ENCODE measurements around the gene CDH4. TPM values are rescaled to one million over a fixed set of nuclear protein-coding genes. Genes with fewer than 3 reads are reported as not detected.

The CDH4 gene
- total and polyA plus RNA-seq, 2 of the 13 experiments (the other 11 are each of a cell fraction or from before 2014, with no cell fraction given), result not detected

DNA sequence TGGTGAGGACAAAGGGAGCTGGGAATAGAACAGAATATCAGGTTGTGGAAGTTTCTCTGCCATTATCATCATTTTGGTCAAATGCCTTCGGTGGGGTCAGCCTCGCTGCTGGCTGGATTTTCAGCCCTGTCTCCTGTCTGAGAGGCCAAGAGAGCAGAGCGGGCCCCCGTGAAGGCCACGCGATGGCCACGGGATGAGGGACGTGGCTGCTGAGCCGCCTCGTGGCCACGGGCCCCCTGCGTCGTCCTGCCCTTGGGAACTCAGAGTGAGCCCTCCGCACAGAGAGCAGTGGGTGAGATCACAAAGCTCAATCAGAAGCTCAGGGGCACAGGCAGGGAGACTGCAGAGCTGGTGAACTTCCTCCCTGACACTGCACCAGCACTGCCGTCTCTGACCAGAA is 363.7 kb downstream of the CDH4 start:
- 22% methylated on average over 15 of the region's 15 CpGs for WGBS (ENCODE audit: low lambda C conversion rate)
- H3K79me2 ChIP-seq (ENCODE audit: insufficient read depth, low read length), result no peaks in the 10 kb centered on the region
- in situ Hi-C loops (cut with HindIII; ENCODE audit: extremely low pct_ligation_motif_present, low pct_unique_long_range_greater_than_20kb) (no loop called here), intact Hi-C loops (cut with micrococcal nuclease; ENCODE audit: unreplicated experiment) (no loop called here)
- no peak for DNase-seq (ENCODE audit: low spot score)
- no peak for TF ChIP-seq ZNF343 (CRISPR knock-in tag; IDR thresholded peaks at IDR 0.05)
- POLR2A ChIA-PET, result no interaction called here
- FAIRE-seq, result no peak
- CTCF ChIA-PET (ENCODE audit: low intra/inter-chr PET ratio, low total read pairs), result no interaction called here
- H3K4me1 ChIP-seq (ENCODE audit: insufficient read depth, low read length), result no peaks in the 10 kb centered on the region
- no peak overlapping the region for H2AFZ ChIP-seq (ENCODE audit: low read length)
- H3K4me3 ChIP-seq (replicated peaks in 1 of 3; ENCODE audit: insufficient read depth in 1 of 3, low read depth in 2 of 3, low read length in 3 of 3), result no peak overlapping the region
- H3K9ac ChIP-seq (ENCODE audit: insufficient read depth, low read depth, low read length), result no peak overlapping the region
- no peak; the same call in 2 of the 3 replicates for ATAC-seq
- H3K36me3 ChIP-seq (replicated peaks in 1 of 2; ENCODE audit: control insufficient read depth in 1 of 2, insufficient read depth in 2 of 2, low read length in 2 of 2), result no peaks in the 10 kb centered on the region
- peaks cover 16 to 57% of the 10 kb centered on the region in 2 experiments for H3K27me3 ChIP-seq (ENCODE audit: control insufficient read depth in 1 of 2, insufficient read depth in 2 of 2, low read length in 2 of 2)
- no peak overlapping the region for H3K4me2 ChIP-seq (ENCODE audit: low read depth, low read length)
- no peaks in the 10 kb centered on the region; the same call in 1 of the 2 replicates for H4K20me1 ChIP-seq (ENCODE audit: insufficient read depth, low read length)
- no TSS peak for BruUV-seq (replicated peaks)
- H3K27ac ChIP-seq (ENCODE audit: extremely low read length, insufficient read depth, low read length), result no peak overlapping the region
- H3K9me3 ChIP-seq (ENCODE audit: low read length), result no peaks in the 10 kb centered on the region

DNA sequence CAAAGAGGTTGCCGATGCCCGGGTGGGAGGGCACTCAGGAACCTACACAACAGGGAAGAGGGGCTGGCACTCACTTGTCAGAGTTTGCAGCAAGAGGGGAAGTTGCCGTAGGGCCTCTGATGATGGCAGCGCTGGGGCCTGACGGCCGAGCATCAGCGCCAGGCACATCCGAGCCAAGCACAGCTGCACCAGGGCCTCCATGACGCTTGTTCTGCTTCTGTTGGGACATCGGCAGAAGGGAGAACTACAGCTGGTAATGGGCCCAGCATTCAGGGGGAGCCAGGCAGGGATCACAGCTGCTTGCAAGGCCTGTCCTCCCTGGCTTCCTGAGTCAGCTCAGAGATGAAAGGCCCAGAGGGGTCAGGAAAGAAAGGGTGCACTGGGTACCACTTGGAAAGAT is 367.7 kb downstream of the CDH4 start:
- no peak for FAIRE-seq
- H3K4me3 ChIP-seq (replicated peaks in 1 of 3; ENCODE audit: insufficient read depth in 1 of 3, low read depth in 2 of 3, low read length in 3 of 3), result no peak overlapping the region
- no peak overlapping the region for H2AFZ ChIP-seq (ENCODE audit: low read length)
- no peaks in the 10 kb centered on the region for H3K4me1 ChIP-seq (ENCODE audit: insufficient read depth, low read length)
- TF ChIP-seq ZNF337 (CRISPR knock-in tag; IDR thresholded peaks at IDR 0.05; ENCODE audit: borderline replicate concordance, low read depth), result no peak
- no peak for TF ChIP-seq HOXA7 (CRISPR knock-in tag; IDR thresholded peaks at IDR 0.05)
- no peak for TF ChIP-seq ATM (IDR thresholded peaks at IDR 0.05; ENCODE audit: borderline replicate concordance)
- no peak for TF ChIP-seq SAP130 (CRISPR knock-in tag; IDR thresholded peaks at IDR 0.05; ENCODE audit: low read depth)
- TF ChIP-seq, protein P1, sequence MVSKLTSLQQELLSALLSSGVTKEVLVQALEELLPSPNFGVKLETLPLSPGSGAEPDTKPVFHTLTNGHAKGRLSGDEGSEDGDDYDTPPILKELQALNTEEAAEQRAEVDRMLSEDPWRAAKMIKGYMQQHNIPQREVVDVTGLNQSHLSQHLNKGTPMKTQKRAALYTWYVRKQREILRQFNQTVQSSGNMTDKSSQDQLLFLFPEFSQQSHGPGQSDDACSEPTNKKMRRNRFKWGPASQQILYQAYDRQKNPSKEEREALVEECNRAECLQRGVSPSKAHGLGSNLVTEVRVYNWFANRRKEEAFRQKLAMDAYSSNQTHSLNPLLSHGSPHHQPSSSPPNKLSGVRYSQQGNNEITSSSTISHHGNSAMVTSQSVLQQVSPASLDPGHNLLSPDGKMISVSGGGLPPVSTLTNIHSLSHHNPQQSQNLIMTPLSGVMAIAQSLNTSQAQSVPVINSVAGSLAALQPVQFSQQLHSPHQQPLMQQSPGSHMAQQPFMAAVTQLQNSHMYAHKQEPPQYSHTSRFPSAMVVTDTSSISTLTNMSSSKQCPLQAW (CRISPR knock-in tag; IDR thresholded peaks at IDR 0.05), result no peak
- no peak for TF ChIP-seq HDAC2 (CRISPR knock-in tag; IDR thresholded peaks at IDR 0.05)
- TF ChIP-seq, protein P2, sequence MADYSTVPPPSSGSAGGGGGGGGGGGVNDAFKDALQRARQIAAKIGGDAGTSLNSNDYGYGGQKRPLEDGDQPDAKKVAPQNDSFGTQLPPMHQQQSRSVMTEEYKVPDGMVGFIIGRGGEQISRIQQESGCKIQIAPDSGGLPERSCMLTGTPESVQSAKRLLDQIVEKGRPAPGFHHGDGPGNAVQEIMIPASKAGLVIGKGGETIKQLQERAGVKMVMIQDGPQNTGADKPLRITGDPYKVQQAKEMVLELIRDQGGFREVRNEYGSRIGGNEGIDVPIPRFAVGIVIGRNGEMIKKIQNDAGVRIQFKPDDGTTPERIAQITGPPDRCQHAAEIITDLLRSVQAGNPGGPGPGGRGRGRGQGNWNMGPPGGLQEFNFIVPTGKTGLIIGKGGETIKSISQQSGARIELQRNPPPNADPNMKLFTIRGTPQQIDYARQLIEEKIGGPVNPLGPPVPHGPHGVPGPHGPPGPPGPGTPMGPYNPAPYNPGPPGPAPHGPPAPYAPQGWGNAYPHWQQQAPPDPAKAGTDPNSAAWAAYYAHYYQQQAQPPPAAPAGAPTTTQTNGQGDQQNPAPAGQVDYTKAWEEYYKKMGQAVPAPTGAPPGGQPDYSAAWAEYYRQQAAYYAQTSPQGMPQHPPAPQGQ (CRISPR knock-in tag; IDR thresholded peaks at IDR 0.05; ENCODE audit: borderline replicate concordance), result no peak
- TF ChIP-seq ZNF121 (CRISPR knock-in tag; IDR thresholded peaks at IDR 0.05), result no peak
- TF ChIP-seq MYNN (CRISPR knock-in tag; IDR thresholded peaks at IDR 0.05; ENCODE audit: low read depth), result no peak
- no peak for TF ChIP-seq ELF1 (CRISPR knock-in tag; IDR thresholded peaks at IDR 0.05)
- no peak for TF ChIP-seq ZSCAN30 (CRISPR knock-in tag; IDR thresholded peaks at IDR 0.05)
- H3K9me3 ChIP-seq (ENCODE audit: low read length), result no peaks in the 10 kb centered on the region
- CTCF ChIA-PET (ENCODE audit: low intra/inter-chr PET ratio, low total read pairs), result no interaction called here
- H3K79me2 ChIP-seq (ENCODE audit: insufficient read depth, low read length), result no peaks in the 10 kb centered on the region
- H3K36me3 ChIP-seq (replicated peaks in 1 of 2; ENCODE audit: control insufficient read depth in 1 of 2, insufficient read depth in 2 of 2, low read length in 2 of 2), result no peaks in the 10 kb centered on the region
- no TSS peak for BruUV-seq (replicated peaks)
- intact Hi-C loops (cut with micrococcal nuclease; ENCODE audit: unreplicated experiment), result no loop called here
- peaks cover 20 to 64% of the 10 kb centered on the region in 2 experiments for H3K27me3 ChIP-seq (ENCODE audit: control insufficient read depth in 1 of 2, insufficient read depth in 2 of 2, low read length in 2 of 2)
- H3K27ac ChIP-seq (ENCODE audit: extremely low read length, insufficient read depth, low read length), result no peak overlapping the region
- H3K9ac ChIP-seq (ENCODE audit: insufficient read depth, low read depth, low read length), result no peak overlapping the region
- no peak overlapping the region for H3K4me2 ChIP-seq (ENCODE audit: low read depth, low read length)
- H4K20me1 ChIP-seq (ENCODE audit: insufficient read depth, low read length), result no peaks in the 10 kb centered on the region; the same call in 1 of the 2 replicates
- 30% methylated on average over 10 of the region's 10 CpGs for WGBS (ENCODE audit: low lambda C conversion rate)
- ATAC-seq, result no peak
- POLR2A ChIA-PET, result no interaction called here
- no peak for DNase-seq (ENCODE audit: low spot score)
- in situ Hi-C loops (cut with HindIII; ENCODE audit: extremely low pct_ligation_motif_present, low pct_unique_long_range_greater_than_20kb), result no loop called here

Measured in HepG2 (cell line).